ENCODE results near the gene TRIM14. TPM values are rescaled to one million over a fixed set of nuclear protein-coding genes. Genes with fewer than 3 reads are reported as not detected.

Gene TRIM14
- total and polyA plus RNA-seq, 2 of the 4 experiments (the other 2 are of a cell fraction): 3.0 to 8.5 TPM

DNA sequence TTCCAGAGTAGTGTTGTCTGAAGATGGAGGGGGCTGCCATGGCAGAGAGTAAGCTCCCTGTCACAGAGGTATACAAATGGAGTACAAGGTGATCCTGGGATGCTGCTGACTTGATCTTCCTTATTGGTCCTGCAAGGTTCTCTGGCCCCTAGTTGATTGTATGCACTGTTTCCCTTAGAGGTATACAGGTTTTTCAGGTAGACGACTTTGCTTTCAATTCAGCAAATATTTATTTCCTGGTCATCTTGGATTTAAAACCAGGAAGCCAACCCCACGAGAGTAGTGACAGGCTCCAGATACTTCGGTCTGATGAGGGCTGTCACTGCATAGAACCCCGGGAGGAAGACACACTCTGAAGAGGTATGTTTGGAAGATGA lies 16.5 kb upstream of the TRIM14 start:
- no peak overlapping the region for H3K56ac ChIP-seq (ENCODE audit: extremely low read depth, insufficient read depth, low read length)
- H4K91ac ChIP-seq (ENCODE audit: insufficient read depth, low read depth, low read length): no peak overlapping the region
- H3K4me2 ChIP-seq (ENCODE audit: low read depth, low read length): no peak overlapping the region
- intact Hi-C loops (cut with micrococcal nuclease): no loop called here
- H3K4me3 ChIP-seq (ENCODE audit: insufficient read depth, low read depth, low read length): no peak overlapping the region
- no peak overlapping the region for H3K14ac ChIP-seq (replicated peaks; ENCODE audit: low read depth, low read length)
- H3K9me1 ChIP-seq (ENCODE audit: insufficient read depth, low read length): no peaks in the 10 kb centered on the region
- H3K9me3 ChIP-seq (ENCODE audit: control insufficient read depth, insufficient read depth, low read length): no peaks in the 10 kb centered on the region
- ChIA-PET POLR2A (ENCODE audit: unreplicated experiment) (no interaction called here), CTCF (interaction anchor here (0.7 kb wide), 1 partner anchor 104 kb away, joined by 3 read pairs; no protein-coding TSS in a partner anchor)
- no peak overlapping the region for H3K23ac ChIP-seq (ENCODE audit: low read depth, low read length)
- H2AK9ac ChIP-seq (replicated peaks; ENCODE audit: low read depth, low read length, poor library complexity): no peak overlapping the region
- no peak overlapping the region for H2BK15ac ChIP-seq (ENCODE audit: low read depth, low read length)
- H2BK5ac ChIP-seq (ENCODE audit: low read depth, low read length, poor library complexity, severe bottlenecking): no peak overlapping the region
- H2AFZ ChIP-seq (replicated peaks; ENCODE audit: low read length, poor library complexity): no peak overlapping the region
- WGBS, 2 experiments (ENCODE audit: extremely low coverage in 2 of 2, insufficient read length in 1 of 2): no CpG with 5 or more reads among the region's 4 CpGs
- no peaks in the 10 kb centered on the region for H3K36me3 ChIP-seq (ENCODE audit: control insufficient read depth, insufficient read depth, low read length)
- DNase-seq (no peak), ATAC-seq (ENCODE audit: low read depth) (no peak)
- H2BK120ac ChIP-seq (ENCODE audit: low read depth, low read length): no peak overlapping the region
- peaks cover 3% of the 10 kb centered on the region for H3K27me3 ChIP-seq (ENCODE audit: control insufficient read depth, insufficient read depth, low read length)
- no peak overlapping the region for H4K8ac ChIP-seq (ENCODE audit: low read depth in 2 of 2, low read length in 2 of 2)
- H3K27ac ChIP-seq (ENCODE audit: insufficient read depth, low read length): no peak overlapping the region
- no TSS peak for BruUV-seq (replicated peaks)
- no peak overlapping the region for H3K18ac ChIP-seq (ENCODE audit: low read depth, low read length)
- in situ Hi-C loops (cut with MboI; ENCODE audit: low sequenced_read_pairs): no loop called here
- no peak overlapping the region for H2AK5ac ChIP-seq (ENCODE audit: low read depth, low read length)
- no peak overlapping the region for H3K4ac ChIP-seq (ENCODE audit: low read depth, low read length)
- H3K9ac ChIP-seq (ENCODE audit: low read depth, low read length): no peak overlapping the region
- TF ChIP-seq RCOR1 (IDR thresholded peaks at IDR 0.05; ENCODE audit: insufficient replicate concordance, low read length) (no peak), POLR2A (IDR thresholded peaks at IDR 0.05; ENCODE audit: low read depth, low read length) (no peak), RAD21 (IDR thresholded peaks at IDR 0.05; ENCODE audit: low read length) (no peak), FOS (IDR thresholded peaks at IDR 0.05; ENCODE audit: low read depth, low read length) (no peak), MAFK (IDR thresholded peaks at IDR 0.05; ENCODE audit: low read depth, low read length) (no peak), CEBPB (IDR thresholded peaks at IDR 0.05; ENCODE audit: low read depth, low read length) (no peak), CHD1 (IDR thresholded peaks at IDR 0.05; ENCODE audit: low read depth, low read length) (no peak), RFX5 (IDR thresholded peaks at IDR 0.05; ENCODE audit: low read depth, low read length) (no peak), MXI1 (IDR thresholded peaks at IDR 0.05; ENCODE audit: borderline replicate concordance, low read depth, low read length) (no peak), NFE2L2 (IDR thresholded peaks at IDR 0.05; ENCODE audit: low read depth, low read length) (no peak), BHLHE40 (IDR thresholded peaks at IDR 0.05; ENCODE audit: low read depth, low read length) (no peak), MAZ (IDR thresholded peaks at IDR 0.05; ENCODE audit: borderline replicate concordance, low read depth, low read length) (no peak), SMC3 (IDR thresholded peaks at IDR 0.05; ENCODE audit: low read depth, low read length) (no peak)
- TF ChIP-seq, protein P1, sequence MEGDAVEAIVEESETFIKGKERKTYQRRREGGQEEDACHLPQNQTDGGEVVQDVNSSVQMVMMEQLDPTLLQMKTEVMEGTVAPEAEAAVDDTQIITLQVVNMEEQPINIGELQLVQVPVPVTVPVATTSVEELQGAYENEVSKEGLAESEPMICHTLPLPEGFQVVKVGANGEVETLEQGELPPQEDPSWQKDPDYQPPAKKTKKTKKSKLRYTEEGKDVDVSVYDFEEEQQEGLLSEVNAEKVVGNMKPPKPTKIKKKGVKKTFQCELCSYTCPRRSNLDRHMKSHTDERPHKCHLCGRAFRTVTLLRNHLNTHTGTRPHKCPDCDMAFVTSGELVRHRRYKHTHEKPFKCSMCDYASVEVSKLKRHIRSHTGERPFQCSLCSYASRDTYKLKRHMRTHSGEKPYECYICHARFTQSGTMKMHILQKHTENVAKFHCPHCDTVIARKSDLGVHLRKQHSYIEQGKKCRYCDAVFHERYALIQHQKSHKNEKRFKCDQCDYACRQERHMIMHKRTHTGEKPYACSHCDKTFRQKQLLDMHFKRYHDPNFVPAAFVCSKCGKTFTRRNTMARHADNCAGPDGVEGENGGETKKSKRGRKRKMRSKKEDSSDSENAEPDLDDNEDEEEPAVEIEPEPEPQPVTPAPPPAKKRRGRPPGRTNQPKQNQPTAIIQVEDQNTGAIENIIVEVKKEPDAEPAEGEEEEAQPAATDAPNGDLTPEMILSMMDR (conservative IDR thresholded peaks at IDR 0.05; ENCODE audit: low read depth, low read length): no peak
- TF ChIP-seq, protein P2, sequence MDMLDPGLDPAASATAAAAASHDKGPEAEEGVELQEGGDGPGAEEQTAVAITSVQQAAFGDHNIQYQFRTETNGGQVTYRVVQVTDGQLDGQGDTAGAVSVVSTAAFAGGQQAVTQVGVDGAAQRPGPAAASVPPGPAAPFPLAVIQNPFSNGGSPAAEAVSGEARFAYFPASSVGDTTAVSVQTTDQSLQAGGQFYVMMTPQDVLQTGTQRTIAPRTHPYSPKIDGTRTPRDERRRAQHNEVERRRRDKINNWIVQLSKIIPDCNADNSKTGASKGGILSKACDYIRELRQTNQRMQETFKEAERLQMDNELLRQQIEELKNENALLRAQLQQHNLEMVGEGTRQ (IDR thresholded peaks at IDR 0.05; ENCODE audit: low read depth, low read length): no peak
- TF ChIP-seq, protein P3, sequence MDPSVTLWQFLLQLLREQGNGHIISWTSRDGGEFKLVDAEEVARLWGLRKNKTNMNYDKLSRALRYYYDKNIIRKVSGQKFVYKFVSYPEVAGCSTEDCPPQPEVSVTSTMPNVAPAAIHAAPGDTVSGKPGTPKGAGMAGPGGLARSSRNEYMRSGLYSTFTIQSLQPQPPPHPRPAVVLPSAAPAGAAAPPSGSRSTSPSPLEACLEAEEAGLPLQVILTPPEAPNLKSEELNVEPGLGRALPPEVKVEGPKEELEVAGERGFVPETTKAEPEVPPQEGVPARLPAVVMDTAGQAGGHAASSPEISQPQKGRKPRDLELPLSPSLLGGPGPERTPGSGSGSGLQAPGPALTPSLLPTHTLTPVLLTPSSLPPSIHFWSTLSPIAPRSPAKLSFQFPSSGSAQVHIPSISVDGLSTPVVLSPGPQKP (IDR thresholded peaks at IDR 0.05; ENCODE audit: borderline replicate concordance, low read depth, low read length): no peak
- H2BK20ac ChIP-seq (ENCODE audit: low read depth, low read length): no peak overlapping the region
- no peaks in the 10 kb centered on the region for H4K20me1 ChIP-seq (ENCODE audit: insufficient read depth, low read length)
- H3K4me1 ChIP-seq (ENCODE audit: control insufficient read depth, insufficient read depth, low read length): no peaks in the 10 kb centered on the region
- dilution Hi-C loops (cut with HindIII; ENCODE audit: low sequenced_read_pairs, unreplicated experiment): no loop called here
- no peaks in the 10 kb centered on the region for H3K79me1 ChIP-seq (ENCODE audit: low read depth in 1 of 2, low read length in 2 of 2)
- H4K5ac ChIP-seq (ENCODE audit: low read depth, low read length): no peak overlapping the region

All from IMR-90 (cell line).